HG03571 (cell line): ENCODE measurements around the gene SKAP1.

Source experiments
- ATAC-seq: cut with Tn5 transposase; IDR thresholded peaks from one replicate; pipeline ENCODE4 v1.9.1; 2021; ENCODE audit not compliant: unreplicated experiment

SKAP1 gene

GRCh38 chr17:48123776-48124388 is 306.1 kb downstream of the SKAP1 start:
- no peak for ATAC-seq

- no peak for ATAC-seq
Observed at GRCh38 chr17:48123111-48123510, 306.9 kb downstream of the SKAP1 start.

- ATAC-seq, result no peak
Observed at GRCh38 chr17:48122665-48123045, 307.4 kb downstream of the SKAP1 start.

GRCh38 chr17:48121923-48122664 is 307.9 kb downstream of the SKAP1 start:
- no peak for ATAC-seq

- no peak for ATAC-seq
Observed at GRCh38 chr17:48113201-48113676, 316.8 kb downstream of the SKAP1 start.

GRCh38 chr17:48111937-48112241 is 318.1 kb downstream of the SKAP1 start:
- no peak for ATAC-seq

GRCh38 chr17:48110761-48111160 is 319.3 kb downstream of the SKAP1 start:
- ATAC-seq, result no peak

- ATAC-seq, result peak; percentile 73
Observed at GRCh38 chr17:48107137-48108055, 322.6 kb downstream of the SKAP1 start, which contains the start of gene SNX11. Gene SNX11, plus strand, starts transcription at chr17:48107766. Its CDS starts 4,278 bp downstream, at chr17:48112044.

GRCh38 chr17:48106802-48107136 is 323.2 kb downstream of the SKAP1 start:
- ATAC-seq, result no peak

- ATAC-seq, result no peak
Observed at GRCh38 chr17:48104440-48104839, 325.6 kb downstream of the SKAP1 start.

- ATAC-seq, result no peak
Observed at GRCh38 chr17:48102798-48103715, 327.0 kb downstream of the SKAP1 start.

- ATAC-seq, result no peak
Observed at GRCh38 chr17:48102043-48102750, 327.8 kb downstream of the SKAP1 start.

GRCh38 chr17:48101012-48101720 is 328.8 kb downstream of the SKAP1 start, which contains the start of gene CBX1:
Gene CBX1, minus strand, starts transcription at chr17:48101478. Its CDS starts 24,474 bp downstream, at chr17:48077004.
- peak; percentile 85 for ATAC-seq

GRCh38 chr17:48100591-48101011 is 329.4 kb downstream of the SKAP1 start:
- no peak for ATAC-seq

GRCh38 chr17:48100160-48100559 is 329.9 kb downstream of the SKAP1 start:
- ATAC-seq, result no peak

- ATAC-seq, result no peak
Observed at GRCh38 chr17:48095611-48096010, 334.4 kb downstream of the SKAP1 start.

- ATAC-seq, result no peak
Observed at GRCh38 chr17:48093341-48094045, 336.5 kb downstream of the SKAP1 start.

GRCh38 chr17:48084932-48085331 is 345.1 kb downstream of the SKAP1 start:
- ATAC-seq, result no peak
